Thyroid gland (tissue), 4 donors: ENCODE measurements around the gene SLC41A1.

Source experiments
- POLR2A ChIP-seq, 2 donors: fragments of 450-650 bp; IDR thresholded peaks; one replicate each; pipeline ENCODE4 v1.6.1; 2017; ENCODE audit warnings: antibody characterized with exemption in 2 of 2, mild to moderate bottlenecking in 2 of 2, moderate library complexity in 1 of 2
- TF ChIP-seq, protein P1 (sequence below), 6 experiments: fragments of 200-600 bp in 3 of 6; fragments of 450-650 bp in 3 of 6; sonication (generic) in 3 of 6; IDR thresholded peaks; one replicate each; pipeline ENCODE4 v1.5.1; 2016 to 2019; ENCODE audit warnings: antibody characterized with exemption in 6 of 6, mild to moderate bottlenecking in 2 of 6, inconsistent platforms in 1 of 6, moderate library complexity in 1 of 6

DNA sequence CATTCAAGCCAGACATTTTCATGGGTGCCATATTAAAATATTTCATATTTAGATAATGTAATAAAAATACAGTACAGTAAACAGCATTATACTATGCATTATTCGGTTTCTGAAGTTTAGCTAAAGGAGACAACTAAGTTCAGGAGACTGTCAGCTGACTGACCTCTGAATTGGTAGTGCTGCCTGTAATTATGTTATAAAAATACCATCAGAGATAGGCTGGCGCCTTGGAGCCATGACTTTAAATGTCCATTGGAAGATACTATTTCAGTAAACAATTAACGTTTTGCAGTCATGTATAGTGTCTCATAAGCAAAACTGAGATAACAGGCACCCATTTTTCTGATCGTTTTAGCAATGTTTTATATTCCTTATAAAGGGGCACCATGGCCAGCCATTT lies 26.4 kb downstream of the SLC41A1 start:
- TF ChIP-seq, protein P1, sequence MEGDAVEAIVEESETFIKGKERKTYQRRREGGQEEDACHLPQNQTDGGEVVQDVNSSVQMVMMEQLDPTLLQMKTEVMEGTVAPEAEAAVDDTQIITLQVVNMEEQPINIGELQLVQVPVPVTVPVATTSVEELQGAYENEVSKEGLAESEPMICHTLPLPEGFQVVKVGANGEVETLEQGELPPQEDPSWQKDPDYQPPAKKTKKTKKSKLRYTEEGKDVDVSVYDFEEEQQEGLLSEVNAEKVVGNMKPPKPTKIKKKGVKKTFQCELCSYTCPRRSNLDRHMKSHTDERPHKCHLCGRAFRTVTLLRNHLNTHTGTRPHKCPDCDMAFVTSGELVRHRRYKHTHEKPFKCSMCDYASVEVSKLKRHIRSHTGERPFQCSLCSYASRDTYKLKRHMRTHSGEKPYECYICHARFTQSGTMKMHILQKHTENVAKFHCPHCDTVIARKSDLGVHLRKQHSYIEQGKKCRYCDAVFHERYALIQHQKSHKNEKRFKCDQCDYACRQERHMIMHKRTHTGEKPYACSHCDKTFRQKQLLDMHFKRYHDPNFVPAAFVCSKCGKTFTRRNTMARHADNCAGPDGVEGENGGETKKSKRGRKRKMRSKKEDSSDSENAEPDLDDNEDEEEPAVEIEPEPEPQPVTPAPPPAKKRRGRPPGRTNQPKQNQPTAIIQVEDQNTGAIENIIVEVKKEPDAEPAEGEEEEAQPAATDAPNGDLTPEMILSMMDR (IDR thresholded peaks at IDR 0.05) = no peak
- TF ChIP-seq POLR2A (IDR thresholded peaks at IDR 0.05) = no peak
